IPS-18c (cell line): ENCODE measurements around the gene TATDN3.
"Not testable (repeated sequence)": the region's sequence is repeated elsewhere in the genome, so short reads cannot be mapped to it uniquely, and the experiment has no call there.

Experiments used
- H3K4me3 ChIP-seq: 2 replicates; pipeline ENCODE4 v1.7.0; 2013; ENCODE audit warnings: low read depth, mild to moderate bottlenecking, low read length, moderate library complexity; ENCODE audit not compliant: insufficient read depth
- H3K9me3 ChIP-seq: one replicate; pipeline ENCODE4 v1.6.1; 2013; ENCODE audit warnings: mild to moderate bottlenecking, low read length, moderate library complexity; ENCODE audit not compliant: control insufficient read depth, insufficient read depth

The TATDN3 gene

DNA sequence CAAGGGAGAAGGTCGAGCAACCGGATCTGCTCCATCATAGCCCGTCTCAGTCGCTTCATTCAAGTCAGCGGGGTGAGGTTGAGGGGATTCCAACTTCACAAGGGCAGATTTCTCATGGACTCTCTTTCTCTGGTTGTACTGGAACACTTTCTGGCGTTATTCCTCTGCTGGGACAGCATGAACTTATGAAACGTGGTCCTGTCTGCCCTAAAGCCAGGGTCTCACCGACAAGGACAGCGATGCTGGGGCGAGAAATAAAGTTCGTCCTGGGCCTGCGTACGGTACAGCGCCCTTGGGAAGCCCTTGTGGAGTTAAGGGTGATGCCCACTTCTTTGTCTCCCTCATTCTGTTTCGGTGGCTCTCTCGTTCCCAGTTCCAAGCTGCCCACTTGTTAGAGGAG, 65.1 kb downstream of the TATDN3 start:
- Histone ChIP-seq H3K4me3 (peak overlapping the region; percentile 89), H3K9me3 (peaks cover 2% of the 10 kb centered on the region)

- Histone ChIP-seq H3K4me3 (peak within 1 kb of the TSS; percentile 89), H3K9me3 (peaks cover 2% of the 10 kb centered on the region)
These were observed 66.3 kb downstream of the TATDN3 start, which contains the start of gene FLVCR1 for GRCh38 chr1:212857992-212858460. Gene FLVCR1, plus strand, starts transcription at chr1:212858275. Its CDS starts 178 bp downstream, at chr1:212858453.

- peaks cover 2% of the 10 kb centered on the region for H3K9me3 ChIP-seq
- H3K4me3 ChIP-seq = peak overlapping the region; percentile 89
These were observed 67.0 kb downstream of the TATDN3 start for GRCh38 chr1:212858461-212859265.

GRCh38 chr1:212860713-212861581, 69.3 kb downstream of the TATDN3 start:
- Histone ChIP-seq H3K9me3 (peaks cover 2% of the 10 kb centered on the region), H3K4me3 (peak overlapping the region; percentile 37)

DNA sequence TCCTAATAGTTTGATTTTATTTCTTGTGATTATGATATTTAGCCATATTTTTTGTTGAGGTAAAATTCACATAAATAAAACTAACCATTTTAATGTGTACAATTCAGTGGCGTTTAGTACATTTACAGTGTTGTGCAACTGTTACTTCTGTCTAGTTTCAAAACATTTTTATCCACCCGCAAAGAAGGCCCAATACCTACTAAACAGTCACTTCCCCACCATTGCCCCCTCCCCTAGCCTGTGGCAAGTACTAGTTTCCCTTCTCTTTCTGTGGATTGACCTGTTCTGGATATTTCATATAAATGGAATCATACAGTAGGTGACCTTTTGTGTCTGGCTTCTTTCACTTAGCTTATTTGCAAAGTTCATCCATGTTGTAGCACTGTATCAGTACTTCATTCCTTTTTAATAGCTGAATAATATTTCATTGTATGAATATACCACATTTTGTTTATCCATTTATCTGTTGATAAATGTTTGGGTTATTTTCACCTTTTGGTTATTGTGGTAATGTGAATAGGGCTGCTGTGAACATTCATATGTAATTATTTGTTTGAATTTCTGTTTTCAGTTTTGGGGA, 70.5 kb downstream of the TATDN3 start:
- Histone ChIP-seq H3K4me3 (no peak overlapping the region), H3K9me3 (peaks cover 2% of the 10 kb centered on the region)

DNA sequence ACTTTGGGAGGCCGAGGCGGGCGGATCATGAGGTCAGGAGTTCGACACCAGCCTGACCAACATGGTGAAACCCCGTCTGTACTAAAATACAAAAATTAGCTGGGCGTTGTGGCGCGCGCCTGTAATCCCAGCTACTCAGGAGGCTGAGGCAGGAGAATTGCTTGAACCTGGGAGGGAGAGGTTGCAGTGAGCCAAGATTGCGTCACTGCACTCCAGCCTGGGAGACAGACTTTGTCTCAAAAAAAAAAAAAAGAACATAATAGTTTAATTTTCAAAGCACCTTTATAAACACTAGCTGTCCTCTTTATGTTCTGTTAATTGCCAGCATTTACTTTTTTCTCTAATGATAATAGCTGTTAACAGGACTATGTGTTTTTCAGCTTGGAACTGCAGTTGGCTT, 71.7 kb downstream of the TATDN3 start:
- not testable (repeated sequence) for H3K9me3 ChIP-seq, H3K4me3 ChIP-seq

DNA sequence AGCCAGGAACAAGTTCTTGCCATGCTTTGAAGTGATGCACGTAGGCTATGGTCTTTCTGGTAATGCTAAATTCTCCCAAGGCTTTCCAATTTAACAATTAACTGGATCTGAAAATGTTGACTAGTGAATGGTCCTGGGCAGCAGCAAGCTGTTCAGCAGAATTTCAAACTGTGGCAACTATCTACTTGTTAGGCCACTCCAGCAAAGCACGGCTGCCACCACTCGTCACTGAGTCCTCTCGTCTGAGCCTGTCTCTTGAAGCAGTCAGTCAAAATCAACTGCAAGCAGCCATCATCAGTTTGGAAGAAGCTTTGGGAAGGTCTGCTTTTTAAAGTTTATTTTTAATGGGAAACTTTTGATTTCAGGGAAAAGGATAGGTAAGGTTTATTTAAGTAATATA, 72.5 kb downstream of the TATDN3 start:
- Histone ChIP-seq H3K9me3 (no peaks in the 10 kb centered on the region), H3K4me3 (no peak overlapping the region)
